Bronchial epithelial cell (primary cell): ENCODE data around the gene PEX26. TPM values are rescaled to one million over a fixed set of nuclear protein-coding genes. Genes with fewer than 3 reads are reported as not detected.
"Not testable (repeated sequence)": the region's sequence is repeated elsewhere in the genome, so short reads cannot be mapped to it uniquely, and the experiment has no call there.

ENCODE experiments used
- DNase-seq: peaks from one replicate; pipeline ENCODE4 v3.0.0-alpha.2; 2010; ENCODE audit warnings: low read depth
- FAIRE-seq: peaks from 2 replicates; lab custom pipeline; 2011; peaks lifted over from hg19 to GRCh38; lab: Jason Lieb, UNC
- H3K27me3 ChIP-seq: 2 replicates; pipeline ENCODE4 v1.5.1; 2011; ENCODE audit warnings: low read length; ENCODE audit not compliant: control insufficient read depth, insufficient read depth
- H3K36me3 ChIP-seq: 2 replicates; pipeline ENCODE4 v1.5.1; 2011; ENCODE audit warnings: low read length; ENCODE audit not compliant: control insufficient read depth, insufficient read depth
- H3K4me3 ChIP-seq: 2 replicates; pipeline ENCODE4 v1.5.1; 2011; ENCODE audit warnings: mild to moderate bottlenecking, low read depth, low read length, control low read depth
- CTCF ChIP-seq: IDR thresholded peaks from 2 replicates; pipeline ENCODE4 v1.5.1; 2011; ENCODE audit warnings: mild to moderate bottlenecking, moderate library complexity, low read length, control low read depth, inconsistent platforms; ENCODE audit not compliant: insufficient read depth, severe bottlenecking
- total RNA-seq: library from RNA; depleted of rRNA; stranded (reverse); fragments of >200 nt; gene quantifications from 2 replicates; pipeline ENCODE4 v1.2.1, GENCODE V29; 2014

PEX26 gene
- total RNA-seq, 1 donor from 2014 or later: 11.8 TPM

- H3K4me3 ChIP-seq: no peak overlapping the region
- H3K27me3 ChIP-seq: no peaks in the 10 kb centered on the region
- H3K36me3 ChIP-seq: no peaks in the 10 kb centered on the region
- DNase-seq (no peak), FAIRE-seq (peak; percentile 58)
- no peak for TF ChIP-seq CTCF
Observed at GRCh38 chr22:18033204-18033998, 44.4 kb upstream of the PEX26 start.

GRCh38 chr22:18034076-18034475, 43.7 kb upstream of the PEX26 start:
- H3K27me3 ChIP-seq: no peaks in the 10 kb centered on the region
- DNase-seq (no peak), FAIRE-seq (no peak)
- H3K36me3 ChIP-seq: no peaks in the 10 kb centered on the region
- no peak for TF ChIP-seq CTCF
- H3K4me3 ChIP-seq: no peak overlapping the region

GRCh38 chr22:18035751-18036150, 42.0 kb upstream of the PEX26 start:
- FAIRE-seq (peak; percentile 36), DNase-seq (peak; percentile 87)
- Histone ChIP-seq H3K4me3 (no peak overlapping the region), H3K27me3 (no peaks in the 10 kb centered on the region), H3K36me3 (no peaks in the 10 kb centered on the region)
- TF ChIP-seq CTCF: no peak

- H3K27me3 ChIP-seq, H3K4me3 ChIP-seq, H3K36me3 ChIP-seq, FAIRE-seq, DNase-seq: not testable (repeated sequence)
Observed at GRCh38 chr22:18040898-18041297, 36.9 kb upstream of the PEX26 start.

- Histone ChIP-seq H3K4me3 (no peak overlapping the region), H3K36me3 (no peaks in the 10 kb centered on the region), H3K27me3 (no peaks in the 10 kb centered on the region)
- DNase-seq (no peak), FAIRE-seq (no peak)
- no peak for TF ChIP-seq CTCF
Observed at GRCh38 chr22:18042685-18043084, 35.1 kb upstream of the PEX26 start.

- no peak for DNase-seq
- no peaks in the 10 kb centered on the region for H3K27me3 ChIP-seq
- TF ChIP-seq CTCF: no peak
- H3K36me3 ChIP-seq: no peaks in the 10 kb centered on the region
- H3K4me3 ChIP-seq: no peak overlapping the region
- peak; percentile 60 for FAIRE-seq
Observed at GRCh38 chr22:18044548-18045271, 33.1 kb upstream of the PEX26 start.
